Measurements from ENCODE around the gene DDX25. TPM values are rescaled to one million over a fixed set of nuclear protein-coding genes. Genes with fewer than 3 reads are reported as not detected.

Gene DDX25
- total and polyA plus RNA-seq, 2 of the 13 experiments (the other 11 are each of a cell fraction or from before 2014, with no cell fraction given), result 0.17 to 0.29 TPM

- no peak for TF ChIP-seq EEA1 (CRISPR knock-in tag; IDR thresholded peaks at IDR 0.05; ENCODE audit: borderline replicate concordance)
- no peak for TF ChIP-seq HDAC2 (CRISPR knock-in tag; IDR thresholded peaks at IDR 0.05)
- TF ChIP-seq GMEB2 (CRISPR knock-in tag; IDR thresholded peaks at IDR 0.05; ENCODE audit: low read depth), result peak; percentile 85
- TF ChIP-seq TAF15 (IDR thresholded peaks at IDR 0.05; ENCODE audit: low read depth, low read length, poor library complexity, severe bottlenecking), result no peak
- TF ChIP-seq NFIC (IDR thresholded peaks at IDR 0.05; ENCODE audit: low read length), result no peak
- TF ChIP-seq AFF4 (CRISPR knock-in tag; IDR thresholded peaks at IDR 0.05), result no peak
- TF ChIP-seq ZBTB39 (CRISPR knock-in tag; IDR thresholded peaks at IDR 0.05), result no peak
- TF ChIP-seq ZEB1 (IDR thresholded peaks at IDR 0.05; ENCODE audit: insufficient replicate concordance, low read depth), result no peak
- peak; percentile 15; the same call in 1 of the 2 replicates for TF ChIP-seq THRA (CRISPR knock-in tag; IDR thresholded peaks at IDR 0.05; ENCODE audit: borderline replicate concordance)
- no peak for TF ChIP-seq BCL3 (CRISPR knock-in tag; IDR thresholded peaks at IDR 0.05)
- no peak for TF ChIP-seq SKIL (CRISPR knock-in tag; IDR thresholded peaks at IDR 0.05; ENCODE audit: borderline replicate concordance)
- no peak for TF ChIP-seq ZNF800 (CRISPR knock-in tag; IDR thresholded peaks at IDR 0.05)
Measured at GRCh38 chr11:125902927-125903710, 1.2 kb upstream of the DDX25 start, which contains the start of gene PUS3 (continued).
